ENCODE results near the gene CAMP.

- TF ChIP-seq CTCF (IDR thresholded peaks at IDR 0.05): no peak
- TF ChIP-seq EP300 (IDR thresholded peaks at IDR 0.05): no peak
- no peak for TF ChIP-seq POLR2A (IDR thresholded peaks at IDR 0.05)
Measured at GRCh38 chr3:48248095-48248850, 25.0 kb downstream of the CAMP start.
